ENCODE measurements around the gene GNPAT.

The GNPAT gene

DNA sequence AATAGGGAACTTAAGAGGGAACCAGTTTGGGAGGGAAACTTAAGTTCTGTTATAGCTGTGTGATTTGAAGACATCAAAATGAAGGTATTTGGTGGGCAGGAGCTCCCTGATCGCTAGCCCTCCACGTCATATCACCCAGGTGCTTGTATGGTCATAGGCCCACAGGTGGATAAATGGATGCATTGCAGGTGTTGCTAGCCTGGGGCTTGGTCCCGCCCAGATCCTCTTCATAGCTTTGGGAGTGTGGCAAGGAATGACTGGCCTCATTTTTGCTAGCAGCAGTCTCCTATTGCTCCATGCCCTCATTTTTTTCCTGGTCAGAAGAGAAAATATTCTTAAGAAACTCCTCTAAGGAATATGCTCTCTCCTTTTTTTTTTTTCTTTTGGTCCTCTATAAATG, 11.3 kb downstream of the GNPAT start:
- TF ChIP-seq CEBPB (IDR thresholded peaks at IDR 0.05) = no peak
- no peak for TF ChIP-seq TCF12 (IDR thresholded peaks at IDR 0.05; ENCODE audit: low read depth)
- TF ChIP-seq, protein P1, sequence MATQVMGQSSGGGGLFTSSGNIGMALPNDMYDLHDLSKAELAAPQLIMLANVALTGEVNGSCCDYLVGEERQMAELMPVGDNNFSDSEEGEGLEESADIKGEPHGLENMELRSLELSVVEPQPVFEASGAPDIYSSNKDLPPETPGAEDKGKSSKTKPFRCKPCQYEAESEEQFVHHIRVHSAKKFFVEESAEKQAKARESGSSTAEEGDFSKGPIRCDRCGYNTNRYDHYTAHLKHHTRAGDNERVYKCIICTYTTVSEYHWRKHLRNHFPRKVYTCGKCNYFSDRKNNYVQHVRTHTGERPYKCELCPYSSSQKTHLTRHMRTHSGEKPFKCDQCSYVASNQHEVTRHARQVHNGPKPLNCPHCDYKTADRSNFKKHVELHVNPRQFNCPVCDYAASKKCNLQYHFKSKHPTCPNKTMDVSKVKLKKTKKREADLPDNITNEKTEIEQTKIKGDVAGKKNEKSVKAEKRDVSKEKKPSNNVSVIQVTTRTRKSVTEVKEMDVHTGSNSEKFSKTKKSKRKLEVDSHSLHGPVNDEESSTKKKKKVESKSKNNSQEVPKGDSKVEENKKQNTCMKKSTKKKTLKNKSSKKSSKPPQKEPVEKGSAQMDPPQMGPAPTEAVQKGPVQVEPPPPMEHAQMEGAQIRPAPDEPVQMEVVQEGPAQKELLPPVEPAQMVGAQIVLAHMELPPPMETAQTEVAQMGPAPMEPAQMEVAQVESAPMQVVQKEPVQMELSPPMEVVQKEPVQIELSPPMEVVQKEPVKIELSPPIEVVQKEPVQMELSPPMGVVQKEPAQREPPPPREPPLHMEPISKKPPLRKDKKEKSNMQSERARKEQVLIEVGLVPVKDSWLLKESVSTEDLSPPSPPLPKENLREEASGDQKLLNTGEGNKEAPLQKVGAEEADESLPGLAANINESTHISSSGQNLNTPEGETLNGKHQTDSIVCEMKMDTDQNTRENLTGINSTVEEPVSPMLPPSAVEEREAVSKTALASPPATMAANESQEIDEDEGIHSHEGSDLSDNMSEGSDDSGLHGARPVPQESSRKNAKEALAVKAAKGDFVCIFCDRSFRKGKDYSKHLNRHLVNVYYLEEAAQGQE (IDR thresholded peaks at IDR 0.05; ENCODE audit: low read depth) = no peak
- no peak for TF ChIP-seq CREB1 (IDR thresholded peaks at IDR 0.05; ENCODE audit: low read depth)
- no peak for TF ChIP-seq YY1 (IDR thresholded peaks at IDR 0.05; ENCODE audit: low read depth)
- TF ChIP-seq, protein P2, sequence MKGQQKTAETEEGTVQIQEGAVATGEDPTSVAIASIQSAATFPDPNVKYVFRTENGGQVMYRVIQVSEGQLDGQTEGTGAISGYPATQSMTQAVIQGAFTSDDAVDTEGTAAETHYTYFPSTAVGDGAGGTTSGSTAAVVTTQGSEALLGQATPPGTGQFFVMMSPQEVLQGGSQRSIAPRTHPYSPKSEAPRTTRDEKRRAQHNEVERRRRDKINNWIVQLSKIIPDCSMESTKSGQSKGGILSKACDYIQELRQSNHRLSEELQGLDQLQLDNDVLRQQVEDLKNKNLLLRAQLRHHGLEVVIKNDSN (IDR thresholded peaks at IDR 0.05) = no peak
- no peak for TF ChIP-seq TAF1 (IDR thresholded peaks at IDR 0.05; ENCODE audit: low read depth)
- no peak for TF ChIP-seq EGR1 (IDR thresholded peaks at IDR 0.05)
- no peak for TF ChIP-seq RAD21 (IDR thresholded peaks at IDR 0.05; ENCODE audit: low read depth)
- TF ChIP-seq EP300 (IDR thresholded peaks at IDR 0.05; ENCODE audit: borderline replicate concordance) = no peak
- TF ChIP-seq ZBTB7A (IDR thresholded peaks at IDR 0.05; ENCODE audit: low read depth) = no peak

DNA sequence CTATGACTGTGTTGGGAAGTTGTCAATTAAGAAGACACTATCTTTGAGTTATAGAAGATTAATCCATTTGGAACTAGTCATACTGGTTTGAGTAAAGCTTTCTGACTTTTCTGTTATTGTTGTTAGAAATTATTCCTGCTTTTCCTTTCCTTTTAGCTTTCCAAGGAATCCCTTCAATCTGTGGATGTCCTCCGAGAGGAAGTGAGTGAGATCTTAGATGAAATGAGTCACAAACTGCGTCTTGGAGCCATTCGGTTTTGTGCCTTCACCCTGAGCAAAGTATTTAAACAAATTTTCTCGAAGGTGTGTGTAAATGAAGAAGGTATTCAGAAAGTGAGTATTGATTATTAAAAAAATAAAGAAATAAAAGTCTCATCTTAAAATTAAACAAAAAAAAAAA, 19.3 kb downstream of the GNPAT start:
- no peak for TF ChIP-seq EP300 (IDR thresholded peaks at IDR 0.05; ENCODE audit: borderline replicate concordance)
- TF ChIP-seq TEAD4 (IDR thresholded peaks at IDR 0.05) = no peak
- TF ChIP-seq NFIC (IDR thresholded peaks at IDR 0.05) = no peak
- TF ChIP-seq, protein P3, sequence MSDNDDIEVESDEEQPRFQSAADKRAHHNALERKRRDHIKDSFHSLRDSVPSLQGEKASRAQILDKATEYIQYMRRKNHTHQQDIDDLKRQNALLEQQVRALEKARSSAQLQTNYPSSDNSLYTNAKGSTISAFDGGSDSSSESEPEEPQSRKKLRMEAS (IDR thresholded peaks at IDR 0.05) = no peak
- no peak for TF ChIP-seq ZBTB7A (IDR thresholded peaks at IDR 0.05; ENCODE audit: low read depth)
- no peak for TF ChIP-seq EGR1 (IDR thresholded peaks at IDR 0.05)
- no peak for TF ChIP-seq CREB1 (IDR thresholded peaks at IDR 0.05; ENCODE audit: low read depth)
- TF ChIP-seq TCF12 (IDR thresholded peaks at IDR 0.05; ENCODE audit: low read depth) = no peak
- TF ChIP-seq, protein P1 (IDR thresholded peaks at IDR 0.05; ENCODE audit: low read depth) = no peak
- no peak for TF ChIP-seq TAF1 (IDR thresholded peaks at IDR 0.05; ENCODE audit: low read depth)
- TF ChIP-seq RAD21 (IDR thresholded peaks at IDR 0.05; ENCODE audit: low read depth) = no peak
- TF ChIP-seq CEBPB (IDR thresholded peaks at IDR 0.05) = no peak
- no peak for TF ChIP-seq YY1 (IDR thresholded peaks at IDR 0.05; ENCODE audit: low read depth)
- TF ChIP-seq FOXM1 (IDR thresholded peaks at IDR 0.05; ENCODE audit: borderline replicate concordance, low read depth) = no peak

DNA sequence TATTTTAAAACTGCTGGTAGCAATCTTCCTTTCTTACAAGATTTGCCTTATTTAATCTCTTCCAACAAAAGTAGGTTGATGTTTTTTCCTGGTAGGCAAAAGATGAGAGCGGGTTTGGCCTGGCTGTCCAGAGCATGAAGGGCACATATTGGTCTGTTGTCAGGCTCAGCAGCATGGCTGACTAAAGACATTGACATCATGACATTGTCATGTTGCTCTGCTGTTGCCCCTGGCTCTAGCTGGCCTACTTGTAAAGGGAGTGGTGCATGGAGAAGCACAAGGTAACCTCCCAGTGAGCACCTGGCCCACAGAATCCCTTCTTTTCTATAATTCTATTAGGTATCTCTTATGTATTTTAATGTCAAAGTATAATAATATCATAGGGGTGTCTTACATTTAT, 23.6 kb downstream of the GNPAT start:
- TF ChIP-seq ZBTB7A (IDR thresholded peaks at IDR 0.05; ENCODE audit: low read depth) (no peak), TCF12 (IDR thresholded peaks at IDR 0.05; ENCODE audit: low read depth) (no peak), FOXM1 (IDR thresholded peaks at IDR 0.05; ENCODE audit: borderline replicate concordance, low read depth) (no peak)

DNA sequence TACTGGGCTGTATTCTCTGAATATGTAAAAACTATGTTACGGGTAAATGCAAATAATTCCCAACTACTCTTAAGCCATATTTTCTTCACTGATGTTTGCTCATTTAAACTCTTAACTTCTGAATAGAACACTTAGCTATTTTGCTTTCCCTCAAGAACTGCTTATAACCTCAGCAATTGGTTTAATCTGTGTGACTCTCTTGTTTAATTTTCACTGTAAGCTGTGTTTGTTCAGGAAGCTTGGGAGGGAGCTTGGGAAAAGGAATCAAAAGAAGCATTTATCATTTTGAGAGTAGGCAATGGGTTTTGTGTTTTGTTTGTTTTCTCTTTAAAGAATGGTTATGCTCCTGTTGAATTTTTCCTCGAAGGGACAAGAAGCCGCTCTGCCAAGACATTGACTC, 24.4 kb downstream of the GNPAT start:
- TF ChIP-seq TAF1 (IDR thresholded peaks at IDR 0.05; ENCODE audit: low read depth) (no peak), YY1 (IDR thresholded peaks at IDR 0.05; ENCODE audit: low read depth) (no peak)

DNA sequence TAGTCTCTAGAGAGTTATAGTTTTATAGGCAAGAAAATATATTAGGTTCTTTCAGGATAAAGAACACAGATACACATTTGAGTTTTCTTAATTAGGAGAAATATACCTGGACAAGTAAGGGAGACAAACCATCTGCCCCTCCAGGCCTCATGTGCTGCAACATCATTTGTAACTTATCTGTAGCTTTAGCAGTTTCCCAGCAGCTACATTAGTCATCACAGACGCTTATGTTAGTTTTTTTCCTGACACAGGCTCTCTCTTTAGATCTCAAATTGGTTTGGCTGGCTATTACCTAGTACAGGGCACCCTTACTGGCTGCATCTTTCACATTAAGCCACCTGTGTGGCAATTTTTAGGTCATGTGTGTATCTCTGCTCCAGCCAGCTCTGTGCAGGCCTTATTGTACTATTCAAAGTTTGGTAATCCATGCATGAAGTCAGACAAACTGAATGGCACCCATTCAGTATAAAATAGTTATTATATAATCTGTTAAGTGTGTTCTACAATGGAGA, 25.9 kb downstream of the GNPAT start:
- TF ChIP-seq TEAD4 (IDR thresholded peaks at IDR 0.05) = no peak
- no peak for TF ChIP-seq NFIC (IDR thresholded peaks at IDR 0.05)
- TF ChIP-seq EGR1 (IDR thresholded peaks at IDR 0.05) = no peak
- TF ChIP-seq CREB1 (IDR thresholded peaks at IDR 0.05; ENCODE audit: low read depth) = no peak
- TF ChIP-seq RAD21 (IDR thresholded peaks at IDR 0.05; ENCODE audit: low read depth) = no peak
- TF ChIP-seq EP300 (IDR thresholded peaks at IDR 0.05; ENCODE audit: borderline replicate concordance) = no peak
- TF ChIP-seq TAF1 (IDR thresholded peaks at IDR 0.05; ENCODE audit: low read depth) = no peak
- TF ChIP-seq, protein P1 (IDR thresholded peaks at IDR 0.05; ENCODE audit: low read depth) = no peak
- TF ChIP-seq, protein P3 (IDR thresholded peaks at IDR 0.05) = no peak
- TF ChIP-seq CEBPB (IDR thresholded peaks at IDR 0.05) = no peak
- no peak for TF ChIP-seq FOXM1 (IDR thresholded peaks at IDR 0.05; ENCODE audit: borderline replicate concordance, low read depth)
- TF ChIP-seq YY1 (IDR thresholded peaks at IDR 0.05; ENCODE audit: low read depth) = no peak
- TF ChIP-seq ZBTB7A (IDR thresholded peaks at IDR 0.05; ENCODE audit: low read depth) = no peak

Data from Ishikawa (cell line).